Right lobe of liver (tissue), 6 donors: ENCODE data around the gene HAUS8. TPM values are rescaled to one million over a fixed set of nuclear protein-coding genes. Genes with fewer than 3 reads are reported as not detected.
"Not testable (repeated sequence)": the region's sequence is repeated elsewhere in the genome, so short reads cannot be mapped to it uniquely, and the experiment has no call there.

Experiments used
- ATAC-seq, 4 donors: fragments of 200-7000 bp; cut with Tn5 transposase; one replicate each; pipeline ENCODE4 v1.9.1; 2020; ENCODE audit warnings: mild to moderate bottlenecking in 4 of 4, moderate library complexity in 4 of 4
- DNase-seq, 3 donors: peaks; one replicate each; pipeline ENCODE4 v3.0.0-alpha.2; 2020
- H3K27ac ChIP-seq, 3 donors: fragments of 200-600 bp; one replicate each; pipeline ENCODE4 v1.8.0; 2022
- H3K27me3 ChIP-seq, 2 donors: fragments of 200-600 bp; one replicate each; pipeline ENCODE4 v1.8.0; 2022
- H3K36me3 ChIP-seq, 4 donors: fragments of 200-600 bp; sonication (generic) in 1 of 4; one replicate each; pipeline versions ENCODE4 v1.5.1 to v1.8.0; 2017 to 2022; ENCODE audit warnings: control low read depth in 1 of 4
- H3K4me1 ChIP-seq, 4 donors: fragments of 200-600 bp; sonication (generic) in 1 of 4; one replicate each; pipeline versions ENCODE4 v1.5.1 to v1.8.0; 2017 to 2022; ENCODE audit warnings: control low read depth in 1 of 4
- H3K4me3 ChIP-seq, 3 donors: fragments of 200-600 bp; one replicate each; pipeline ENCODE4 v1.8.0; 2022
- H3K9me3 ChIP-seq, 4 donors: fragments of 200-600 bp; sonication (generic) in 1 of 4; one replicate each; pipeline versions ENCODE4 v1.5.1 to v1.8.0; 2017 to 2022; ENCODE audit warnings: control low read depth in 1 of 4
- POLR2A ChIP-seq: fragments of 450-650 bp; IDR thresholded peaks from one replicate; pipeline ENCODE4 v1.6.1; 2017; ENCODE audit warnings: antibody characterized with exemption, mild to moderate bottlenecking
- WGBS: methylation state at CpG from one replicate; pipeline ENCODE4 v1.1.6; 2018; ENCODE audit warnings: low coverage, low lambda C conversion rate; ENCODE audit not compliant: insufficient coverage; ENCODE audit errors: missing lambda C conversion rate; 5-methylcytosine and 5-hydroxymethylcytosine counted together
- intact Hi-C, 2 donors: fragments of 100-400 bp; cut with DNase I; formaldehyde crosslinking; loops; one replicate each; pipeline versions ENCODE4 v1.11.2 to v1.14.1; 2022
- total RNA-seq, 6 experiments: library from RNA; depleted of rRNA in 2 of 6; stranded (reverse); fragments of >200 nt in 2 of 6; fragmentation: NEBNext Ultra II Directional in 3 of 6; extraction: Animal tissue kit (Norgen Biotek cat#: 25700) in 3 of 6; gene quantifications; one replicate each; pipeline versions ENCODE4 v1.1.0 to v1.2.4, GENCODE V29; 2016 to 2023
- TF ChIP-seq, protein P1 (sequence below), 4 donors: fragments of 200-600 bp in 3 of 4; fragments of 450-650 bp in 1 of 4; IDR thresholded peaks; one replicate each; pipeline versions ENCODE4 v1.5.1 to v1.8.0; 2016 to 2022; ENCODE audit warnings: antibody characterized with exemption in 4 of 4, mild to moderate bottlenecking in 2 of 4
- donor health status: DM: no; HTN: yes; CAD: no.
- donor health status: DM: no; HTN: no; CAD: no.
- donor health status: DM: no; HTN: no; CAD: no.
- donor health status: DM: no; HTN: yes; CAD: no.
- donor health status: DM: no; HTN: yes; CAD: no.

Gene HAUS8
- total RNA-seq, 6 experiments from 2014 or later, result 3.7 to 8.5 (median 5.8) TPM

DNA sequence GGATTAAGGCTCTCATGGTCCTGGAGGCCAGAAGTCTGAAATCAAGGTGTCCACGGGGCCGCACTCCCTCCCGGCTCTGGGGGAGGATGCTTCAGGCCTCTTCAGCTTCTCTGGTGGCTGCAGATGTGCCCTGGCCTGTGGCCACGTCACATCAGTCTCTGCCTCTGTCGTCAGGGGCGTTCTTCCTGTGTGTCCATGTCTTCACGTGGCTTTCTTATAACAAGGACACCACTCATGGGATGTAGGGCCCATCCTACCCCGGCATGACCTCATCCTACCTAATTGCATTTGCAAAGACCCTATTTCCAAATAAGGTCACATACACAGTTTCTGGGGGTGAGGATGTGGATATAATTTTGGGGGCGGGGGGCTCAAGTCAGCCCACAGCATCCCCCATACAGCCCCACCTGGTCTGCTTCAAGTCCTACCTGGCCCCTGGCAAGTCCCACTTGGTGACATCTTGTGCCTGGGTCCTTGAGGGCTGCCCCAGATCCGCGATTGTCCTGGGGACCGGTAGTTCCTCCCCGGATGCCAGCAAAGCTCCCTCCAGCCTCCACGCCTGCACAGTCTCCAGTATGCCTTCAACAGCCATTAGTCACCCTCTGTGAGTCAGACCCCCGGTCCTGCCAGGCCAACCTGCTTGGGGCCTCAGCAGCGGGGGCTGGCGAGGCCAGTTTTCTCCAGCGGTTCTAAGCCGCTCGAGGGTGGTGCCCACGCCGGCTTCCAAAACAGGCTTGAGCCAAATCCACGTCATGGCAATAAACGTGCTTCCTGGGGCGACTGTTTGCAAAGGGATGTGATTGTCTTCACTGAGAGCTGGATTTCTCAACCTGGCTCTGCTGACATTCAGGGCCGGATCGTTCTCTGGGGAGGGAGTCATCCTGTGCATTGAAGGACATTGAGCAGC is 32.5 kb upstream of the HAUS8 start:
- intact Hi-C loops, result no loop called here
- ATAC-seq (peak; percentile 5 to 67 (median 30)), DNase-seq (peak; percentile 53 to 70 (median 70))
- Histone ChIP-seq H3K27ac (peak overlapping the region in 2 of 3 donors; percentile 37 to 44), H3K36me3 (peaks cover 0 to 5% (median 0%) of the 10 kb centered on the region in 4 donors), H3K27me3 (no peaks in the 10 kb centered on the region), H3K4me3 (no peak overlapping the region), H3K9me3 (no peaks in the 10 kb centered on the region), H3K4me1 (peaks cover 0 to 26% (median 10%) of the 10 kb centered on the region in 4 donors)
- 54% methylated on average over 8 of the region's 27 CpGs for WGBS
- TF ChIP-seq POLR2A, result peak; percentile 17
- TF ChIP-seq, protein P1, sequence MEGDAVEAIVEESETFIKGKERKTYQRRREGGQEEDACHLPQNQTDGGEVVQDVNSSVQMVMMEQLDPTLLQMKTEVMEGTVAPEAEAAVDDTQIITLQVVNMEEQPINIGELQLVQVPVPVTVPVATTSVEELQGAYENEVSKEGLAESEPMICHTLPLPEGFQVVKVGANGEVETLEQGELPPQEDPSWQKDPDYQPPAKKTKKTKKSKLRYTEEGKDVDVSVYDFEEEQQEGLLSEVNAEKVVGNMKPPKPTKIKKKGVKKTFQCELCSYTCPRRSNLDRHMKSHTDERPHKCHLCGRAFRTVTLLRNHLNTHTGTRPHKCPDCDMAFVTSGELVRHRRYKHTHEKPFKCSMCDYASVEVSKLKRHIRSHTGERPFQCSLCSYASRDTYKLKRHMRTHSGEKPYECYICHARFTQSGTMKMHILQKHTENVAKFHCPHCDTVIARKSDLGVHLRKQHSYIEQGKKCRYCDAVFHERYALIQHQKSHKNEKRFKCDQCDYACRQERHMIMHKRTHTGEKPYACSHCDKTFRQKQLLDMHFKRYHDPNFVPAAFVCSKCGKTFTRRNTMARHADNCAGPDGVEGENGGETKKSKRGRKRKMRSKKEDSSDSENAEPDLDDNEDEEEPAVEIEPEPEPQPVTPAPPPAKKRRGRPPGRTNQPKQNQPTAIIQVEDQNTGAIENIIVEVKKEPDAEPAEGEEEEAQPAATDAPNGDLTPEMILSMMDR (IDR thresholded peaks at IDR 0.05), result no peak

GRCh38 chr19:17106964-17107363 is 31.7 kb upstream of the HAUS8 start:
- ATAC-seq, DNase-seq, H3K9me3 ChIP-seq, intact Hi-C loops, H3K36me3 ChIP-seq, H3K4me3 ChIP-seq, H3K27me3 ChIP-seq: not testable (repeated sequence)
- peak overlapping the region in 1 of 3 donors; percentile 37 for H3K27ac ChIP-seq
- H3K4me1 ChIP-seq, result peaks cover 0 to 17% (median 3%) of the 10 kb centered on the region in 4 donors
- WGBS, result 100% methylated on average over 1 of the region's 4 CpGs

DNA sequence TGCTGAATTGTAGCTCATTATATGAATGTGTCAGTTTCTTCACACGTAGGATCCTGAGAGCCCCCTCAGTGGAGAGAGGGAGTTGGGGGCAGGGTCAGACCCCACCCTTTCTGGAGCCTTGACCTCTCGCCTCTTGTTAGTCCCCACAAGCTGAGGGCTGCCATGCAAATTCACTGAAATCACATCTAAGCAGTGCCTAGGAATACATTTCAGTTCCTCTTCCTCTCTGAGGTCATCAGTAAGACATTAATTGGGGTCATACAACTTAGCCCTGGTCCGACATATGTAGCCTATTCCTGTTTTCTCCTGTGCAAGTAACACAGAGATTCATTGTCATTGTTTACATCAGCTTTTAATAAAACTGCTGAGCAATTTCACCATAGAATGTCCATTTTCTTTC is 30.3 kb upstream of the HAUS8 start:
- WGBS, result 65% methylated on average over 2 of the region's 3 CpGs
- H3K9me3 ChIP-seq, result no peaks in the 10 kb centered on the region
- peaks cover 0 to 9% (median 0%) of the 10 kb centered on the region in 4 donors for H3K4me1 ChIP-seq
- TF ChIP-seq, protein P1 (IDR thresholded peaks at IDR 0.05), result no peak
- no peak for TF ChIP-seq POLR2A
- intact Hi-C loops, result no loop called here
- H3K27me3 ChIP-seq, result no peaks in the 10 kb centered on the region
- DNase-seq (no peak), ATAC-seq (no peak)
- no peak overlapping the region for H3K27ac ChIP-seq
- H3K36me3 ChIP-seq, result peaks cover 0 to 12% (median 4%) of the 10 kb centered on the region in 4 donors
- no peak overlapping the region for H3K4me3 ChIP-seq

GRCh38 chr19:17104679-17105078 is 29.4 kb upstream of the HAUS8 start:
- Histone ChIP-seq H3K9me3 (no peaks in the 10 kb centered on the region), H3K4me3 (no peak overlapping the region), H3K27ac (no peak overlapping the region), H3K4me1 (peaks cover 0 to 9% (median 0%) of the 10 kb centered on the region in 4 donors), H3K36me3 (peaks cover 0 to 12% (median 4%) of the 10 kb centered on the region in 4 donors), H3K27me3 (no peaks in the 10 kb centered on the region)
- intact Hi-C loops, result no loop called here
- ATAC-seq, result no peak
- 90% methylated on average over 5 of the region's 7 CpGs for WGBS
- no peak for DNase-seq
- no peak for TF ChIP-seq POLR2A
- TF ChIP-seq, protein P1 (IDR thresholded peaks at IDR 0.05), result no peak

GRCh38 chr19:17103177-17103576 is 27.9 kb upstream of the HAUS8 start:
- intact Hi-C loops, result no loop called here
- no peak for DNase-seq
- no peak for TF ChIP-seq POLR2A
- TF ChIP-seq, protein P1 (IDR thresholded peaks at IDR 0.05), result peak; percentile 40 to 47 (median 45)
- H3K27me3 ChIP-seq, result no peaks in the 10 kb centered on the region
- H3K27ac ChIP-seq, result no peak overlapping the region
- no peaks in the 10 kb centered on the region for H3K9me3 ChIP-seq
- peaks cover 0 to 9% (median 2%) of the 10 kb centered on the region in 4 donors for H3K4me1 ChIP-seq
- H3K36me3 ChIP-seq, result peaks cover 0 to 12% (median 4%) of the 10 kb centered on the region in 4 donors
- H3K4me3 ChIP-seq, result no peak overlapping the region
- ATAC-seq, result peak in 2 of 4 donors; percentile 9 to 48
- WGBS, result 75% methylated on average over 3 of the region's 3 CpGs
